CD4-positive, alpha-beta T cell treated with Interleukin-10 for 1 hour (primary cell): ENCODE data around the gene CCDC102A.
"Not testable (repeated sequence)": the region's sequence is repeated elsewhere in the genome, so short reads cannot be mapped to it uniquely, and the experiment has no call there.

ENCODE experiments used
- DNase-seq: peaks from one replicate; pipeline ENCODE4 v3.0.0-alpha.2; 2020

The CCDC102A gene

DNA sequence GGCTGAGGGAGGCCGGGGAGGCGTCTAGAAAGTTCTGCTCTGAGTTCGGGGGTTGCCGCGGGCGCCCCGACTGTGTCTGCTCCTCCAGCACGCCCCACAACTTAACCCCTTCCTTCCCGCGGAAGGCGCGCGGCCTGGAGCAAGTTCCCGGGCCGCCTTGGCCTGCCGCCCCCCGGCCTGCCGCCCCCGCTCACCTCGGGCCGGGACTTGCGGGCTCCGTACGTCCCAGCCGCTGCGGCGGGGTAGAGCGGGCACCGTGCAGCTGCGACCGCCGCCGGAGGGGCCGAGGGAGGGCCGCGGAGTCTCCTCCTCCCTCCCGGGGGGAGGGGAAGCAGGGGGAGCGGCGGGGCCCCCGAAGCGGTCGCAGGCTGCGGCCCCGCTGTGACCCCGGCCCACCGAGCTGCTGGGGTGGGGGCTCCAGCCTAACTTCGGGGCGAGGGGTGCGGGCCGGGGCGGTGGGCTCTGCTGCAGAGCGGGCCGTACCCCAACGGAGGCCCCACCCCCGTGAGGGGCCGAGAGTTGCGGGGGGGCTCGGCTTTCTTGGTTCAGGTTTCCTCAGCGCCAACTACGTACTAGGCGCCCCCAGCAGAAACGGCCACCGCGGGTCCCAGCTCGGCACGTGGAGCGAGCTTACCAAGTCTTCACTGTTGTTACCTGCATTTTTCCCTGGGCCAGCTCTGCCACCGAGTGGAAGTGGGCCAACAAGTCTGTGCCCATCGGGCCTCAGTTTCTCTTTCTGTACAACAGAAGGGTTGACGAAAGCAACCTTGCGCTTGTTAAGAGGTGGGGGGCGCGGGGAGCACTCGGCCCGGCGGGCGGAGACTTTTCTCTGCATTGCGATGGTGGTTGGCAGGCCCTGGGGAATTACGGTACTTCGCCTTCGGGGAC is at the start of gene CCDC102A:
Gene CCDC102A, minus strand, starts transcription at position 266 of the 888 bp plus-strand sequence. CDS start 7,394 bp downstream, outside the sequence.
- DNase-seq, result peak; percentile 77

DNA sequence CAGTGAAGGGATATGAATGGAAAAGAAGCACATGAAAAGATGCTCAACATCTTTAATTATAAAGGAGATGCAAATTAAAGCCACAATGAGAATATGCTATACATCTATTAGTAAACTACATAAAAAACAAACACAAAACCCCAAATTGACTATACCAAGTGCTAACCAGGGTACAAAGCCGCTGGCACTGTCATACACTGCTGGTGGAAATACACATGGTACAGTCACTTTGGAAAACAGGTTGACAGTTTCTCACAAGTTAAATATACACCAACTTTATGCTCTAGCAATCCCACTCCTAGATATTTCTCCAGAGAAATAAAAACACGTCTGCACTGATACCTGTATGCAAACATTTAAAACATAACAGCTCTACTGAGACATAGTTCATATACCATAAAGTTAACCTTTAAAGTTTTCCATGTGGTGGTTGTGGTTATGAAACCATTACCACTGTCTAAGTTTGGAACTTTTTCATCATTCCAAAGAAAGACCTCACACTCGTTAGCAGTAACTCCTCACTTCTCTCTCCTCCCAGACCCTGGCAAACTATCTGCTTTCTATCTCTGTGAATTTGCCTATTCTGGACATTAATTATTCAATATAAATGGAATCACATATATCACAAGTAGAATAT is 48.8 kb upstream of the CCDC102A start:
- DNase-seq, result no peak

- DNase-seq, result no peak
Measured at GRCh38 chr16:57579361-57579665, 42.9 kb upstream of the CCDC102A start.

DNA sequence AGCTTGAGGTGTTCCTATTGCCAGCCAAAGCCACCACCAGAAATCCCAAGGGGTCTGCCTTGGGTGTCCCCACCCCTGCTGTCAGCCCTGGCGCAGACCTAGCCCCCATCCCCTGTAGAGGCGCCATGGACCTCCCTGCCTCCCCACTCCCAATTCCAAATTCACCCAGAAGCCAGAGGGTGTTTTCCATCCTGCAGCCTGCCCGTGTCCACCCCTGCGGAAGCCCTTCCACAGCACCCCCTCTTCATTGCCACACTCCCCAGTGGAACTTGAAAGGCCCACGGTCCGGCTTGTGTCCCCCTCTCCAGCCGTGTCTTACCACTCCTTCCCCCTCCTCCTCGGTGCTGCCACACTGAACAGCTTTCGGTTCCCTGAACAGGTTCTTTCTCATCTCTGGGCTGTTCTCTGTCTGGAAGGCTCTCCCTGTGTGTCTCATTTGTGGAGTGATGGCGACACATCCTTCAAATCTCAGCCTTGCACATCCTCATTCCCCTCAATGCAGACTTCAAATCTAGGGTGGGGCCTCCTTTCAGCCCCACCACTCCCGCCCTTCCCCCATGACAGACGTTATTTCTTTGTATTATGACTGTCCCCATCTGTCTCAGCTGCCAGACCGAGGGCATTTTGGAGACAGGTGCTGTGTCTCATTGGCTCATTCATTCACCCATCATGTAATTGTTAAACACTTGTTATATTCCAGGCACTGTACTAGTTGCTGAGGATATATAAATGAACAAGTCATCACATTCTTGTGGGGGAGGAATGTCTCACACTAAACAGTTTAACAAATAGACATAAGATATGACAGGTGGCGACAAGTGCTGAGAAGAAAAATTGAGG is 42.4 kb upstream of the CCDC102A start:
- no peak for DNase-seq

GRCh38 chr16:57577691-57578224 is 41.4 kb upstream of the CCDC102A start:
- peak; percentile 46 for DNase-seq

DNA sequence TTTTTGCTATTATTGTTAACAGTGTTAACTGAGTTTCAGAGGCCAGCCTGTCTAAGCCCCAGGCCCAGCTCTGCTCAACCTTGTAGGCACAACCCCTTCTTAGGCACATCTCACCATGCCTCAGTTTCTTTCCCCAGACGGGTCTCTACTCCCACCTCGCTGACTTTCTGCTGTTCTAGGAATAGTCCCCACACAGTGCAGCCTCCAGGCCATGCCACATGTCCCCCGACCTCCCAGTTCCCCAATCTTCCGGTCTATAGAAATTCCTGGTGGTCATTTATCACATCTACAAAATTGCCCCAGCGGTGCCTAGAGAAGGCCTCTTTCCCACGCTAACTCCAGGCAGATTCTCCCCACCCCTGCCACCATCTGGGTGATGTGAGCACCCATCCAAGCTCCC is 40.8 kb upstream of the CCDC102A start:
- no peak for DNase-seq

- DNase-seq, result peak; percentile 84
Measured at GRCh38 chr16:57576429-57576870, 40.1 kb upstream of the CCDC102A start.

GRCh38 chr16:57575468-57576277 is 39.3 kb upstream of the CCDC102A start:
- no peak for DNase-seq

DNA sequence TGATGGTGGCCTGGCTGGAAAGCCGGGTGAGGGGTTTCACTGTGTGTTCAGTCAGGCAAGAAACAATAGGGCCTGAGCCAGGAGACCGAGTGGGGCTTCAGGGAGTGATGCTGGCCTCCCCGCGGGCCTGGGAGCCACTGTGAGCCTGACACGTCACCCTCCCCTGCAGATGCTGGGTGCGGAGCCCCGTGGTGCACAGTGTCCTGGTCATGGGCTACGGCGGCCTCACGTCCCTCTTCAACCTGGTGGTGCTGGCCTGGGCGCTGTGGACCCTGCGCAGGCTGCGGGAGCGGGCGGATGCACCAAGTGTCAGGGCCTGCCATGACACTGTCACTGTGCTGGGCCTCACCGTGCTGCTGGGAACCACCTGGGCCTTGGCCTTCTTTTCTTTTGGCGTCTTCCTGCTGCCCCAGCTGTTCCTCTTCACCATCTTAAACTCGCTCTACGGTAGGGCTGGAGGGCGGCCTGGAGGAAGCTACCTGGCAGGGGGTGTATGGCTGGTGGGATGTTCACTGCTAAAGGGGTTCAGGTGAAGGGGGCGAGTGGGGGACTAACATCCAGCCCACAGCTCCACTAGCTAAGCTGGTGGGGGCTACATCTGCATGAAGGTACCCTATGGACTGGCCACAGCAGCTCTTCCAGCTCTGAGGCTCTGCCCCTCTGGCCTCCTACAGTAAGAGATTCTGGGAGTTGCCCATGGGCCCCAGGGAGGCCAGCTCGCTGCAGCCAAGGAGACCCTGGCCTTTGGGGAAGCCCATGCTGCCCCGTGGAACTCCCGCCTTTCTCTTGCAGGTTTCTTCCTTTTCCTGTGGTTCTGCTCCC is 38.5 kb upstream of the CCDC102A start:
- no peak for DNase-seq

DNA sequence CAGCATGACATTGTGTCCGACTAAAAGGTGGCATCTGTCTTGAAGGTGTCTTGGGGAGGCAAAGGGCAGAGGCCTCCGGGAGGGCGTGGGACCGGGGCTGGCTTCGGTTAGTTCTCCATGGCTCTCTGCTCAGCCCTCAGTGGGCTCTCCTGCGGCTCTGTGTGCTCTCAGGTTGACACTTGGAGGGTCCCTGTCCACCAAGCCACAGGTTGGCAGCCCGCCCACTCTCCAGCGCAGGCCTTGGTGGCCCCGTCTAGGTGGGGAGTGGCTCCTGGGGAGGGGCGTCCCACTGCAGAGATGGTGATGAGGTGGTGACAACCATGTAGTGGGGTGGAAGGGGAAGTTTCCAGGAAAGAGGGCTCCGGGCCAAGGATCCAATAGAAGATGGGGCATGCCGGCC is 37.7 kb upstream of the CCDC102A start:
- no peak for DNase-seq

- DNase-seq, result no peak
Measured at GRCh38 chr16:57572978-57573728, 36.8 kb upstream of the CCDC102A start.

- DNase-seq, result no peak
Measured at GRCh38 chr16:57571098-57571497, 34.7 kb upstream of the CCDC102A start.

DNA sequence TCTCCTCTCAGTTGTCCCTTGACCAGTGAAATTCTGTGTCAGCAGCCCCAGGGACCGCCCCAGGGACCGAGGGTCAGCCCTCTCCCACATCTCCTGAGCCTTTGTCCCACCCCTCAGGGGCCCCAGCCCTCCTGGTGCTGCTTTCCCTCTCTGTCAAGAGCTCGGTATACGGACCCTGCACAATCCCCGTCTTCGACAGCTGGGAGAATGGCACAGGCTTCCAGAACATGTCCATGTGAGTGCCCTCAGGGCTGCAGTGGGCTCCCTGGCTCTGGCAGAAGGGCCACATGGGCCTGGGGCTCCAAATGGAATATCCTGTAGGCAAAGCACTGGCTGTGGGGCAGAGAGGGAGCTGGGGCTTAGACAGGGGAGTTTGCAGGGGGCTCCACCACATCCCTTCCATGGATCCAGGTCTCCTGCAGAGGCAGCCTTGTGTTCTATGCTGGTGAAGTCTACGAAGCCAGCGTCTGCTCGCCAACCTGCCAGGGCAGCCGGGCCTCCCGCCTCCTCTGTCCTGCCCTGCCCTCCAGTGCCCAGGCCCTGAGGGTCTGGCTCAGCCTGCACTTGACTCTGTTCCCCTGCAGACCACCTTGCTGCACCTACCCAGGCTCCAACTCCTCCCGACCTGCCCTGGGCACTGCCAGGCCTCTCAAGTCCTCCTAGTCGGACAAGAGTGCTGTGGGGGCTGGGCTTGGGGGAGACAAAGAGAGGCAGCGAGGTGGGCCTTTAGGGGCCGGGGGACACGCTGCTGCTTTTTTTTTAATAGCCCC is 34.1 kb upstream of the CCDC102A start:
- DNase-seq, result no peak

GRCh38 chr16:57569306-57569946 is 33.1 kb upstream of the CCDC102A start:
- DNase-seq, result no peak

DNA sequence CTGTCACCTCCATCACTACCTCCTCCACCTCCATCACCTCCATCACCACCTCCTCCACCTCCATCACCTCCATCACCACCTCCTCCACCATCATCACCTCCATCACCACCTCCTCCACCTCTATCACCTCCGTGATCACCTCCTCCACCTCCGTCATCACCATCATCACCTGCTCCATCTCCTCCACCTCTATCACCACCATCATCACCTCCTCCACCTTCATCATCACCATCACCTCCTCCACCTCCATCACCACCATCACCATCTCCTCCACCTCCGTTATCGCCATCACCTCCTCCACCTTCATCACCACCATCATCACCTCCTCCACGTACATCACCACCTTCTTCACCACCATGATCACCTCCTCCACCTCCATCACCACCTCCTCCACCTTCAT is 32.4 kb upstream of the CCDC102A start:
- DNase-seq, result not testable (repeated sequence)

- DNase-seq, result no peak
Measured at GRCh38 chr16:57568173-57568678, 31.9 kb upstream of the CCDC102A start.

DNA sequence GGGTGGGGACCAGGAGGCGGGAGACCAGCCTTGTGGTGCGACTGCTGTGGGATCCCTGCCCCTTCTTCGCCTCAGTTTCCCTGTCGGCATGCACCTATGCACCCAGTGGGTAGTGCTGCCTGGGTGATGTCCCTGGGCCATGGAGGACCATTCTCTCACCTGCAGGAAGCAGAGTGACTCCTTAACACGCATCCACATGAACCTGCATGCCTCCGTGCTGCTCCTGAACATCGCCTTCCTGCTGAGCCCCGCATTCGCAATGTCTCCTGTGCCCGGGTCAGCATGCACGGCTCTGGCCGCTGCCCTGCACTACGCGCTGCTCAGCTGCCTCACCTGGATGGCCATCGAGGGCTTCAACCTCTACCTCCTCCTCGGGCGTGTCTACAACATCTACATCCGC is 31.3 kb upstream of the CCDC102A start:
- no peak for DNase-seq

DNA sequence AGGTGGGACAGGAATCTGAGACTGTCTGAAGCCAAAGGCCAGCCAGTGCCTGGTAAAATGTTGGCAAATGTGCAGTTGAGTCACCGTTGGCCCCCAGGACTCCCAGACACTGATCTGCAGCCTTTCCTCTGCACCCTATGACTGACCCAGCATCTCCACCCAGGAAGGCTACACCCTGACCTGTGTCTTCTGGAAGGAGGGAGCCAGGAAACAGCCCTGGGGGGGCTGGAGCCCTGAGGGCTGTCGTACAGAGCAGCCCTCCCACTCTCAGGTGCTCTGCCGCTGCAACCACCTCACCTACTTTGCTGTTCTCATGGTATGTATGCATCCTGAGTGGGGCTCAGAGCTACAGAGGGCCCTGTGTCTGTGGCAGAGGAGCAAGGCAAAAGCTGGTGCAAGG is 30.1 kb upstream of the CCDC102A start:
- no peak for DNase-seq

GRCh38 chr16:57565461-57565860 is 29.1 kb upstream of the CCDC102A start:
- DNase-seq, result no peak
